GM03348 (cell line): Measurements from ENCODE around the gene PGF.
A peak's percentile ranks its signal among the peaks of the same experiment; 100 is the strongest.

Experiments
- DNase-seq: peaks from one replicate; pipeline ENCODE4 v3.0.0; 2012; ENCODE audit warnings: low spot score

Gene PGF

GRCh38 chr14:74978416-74978947 lies 23.1 kb upstream of the PGF start:
- no peak for DNase-seq

GRCh38 chr14:74977901-74978385 lies 22.5 kb upstream of the PGF start:
- DNase-seq = no peak

GRCh38 chr14:74977164-74977900 lies 21.9 kb upstream of the PGF start:
- DNase-seq = no peak

- no peak for DNase-seq
These were observed 21.1 kb upstream of the PGF start for GRCh38 chr14:74976264-74977113.

- DNase-seq = no peak
These were observed 19.8 kb upstream of the PGF start for GRCh38 chr14:74975059-74975810.

- no peak for DNase-seq
These were observed 19.1 kb upstream of the PGF start for GRCh38 chr14:74974364-74975058.

GRCh38 chr14:74973905-74974363 lies 18.5 kb upstream of the PGF start:
- DNase-seq = no peak

GRCh38 chr14:74973003-74973653 lies 17.7 kb upstream of the PGF start:
- no peak for DNase-seq

GRCh38 chr14:74968811-74969210 lies 13.4 kb upstream of the PGF start:
- DNase-seq = no peak

- DNase-seq = no peak
These were observed 10.2 kb upstream of the PGF start for GRCh38 chr14:74965486-74966153.

- peak; percentile 45 for DNase-seq
These were observed 9.5 kb upstream of the PGF start for GRCh38 chr14:74964787-74965485.

- no peak for DNase-seq
These were observed 8.4 kb upstream of the PGF start for GRCh38 chr14:74963705-74964271.

GRCh38 chr14:74963178-74963704 lies 7.8 kb upstream of the PGF start:
- no peak for DNase-seq

GRCh38 chr14:74962493-74962892 lies 7.1 kb upstream of the PGF start:
- no peak for DNase-seq

GRCh38 chr14:74962046-74962445 lies 6.6 kb upstream of the PGF start:
- no peak for DNase-seq

- DNase-seq = no peak
These were observed 6.0 kb upstream of the PGF start for GRCh38 chr14:74961238-74961911.

GRCh38 chr14:74960736-74961135 lies 5.3 kb upstream of the PGF start:
- no peak for DNase-seq

GRCh38 chr14:74959596-74960180 lies 4.3 kb upstream of the PGF start:
- DNase-seq = no peak
